GM12891 (cell line): ENCODE results near the gene PCDH1.

Experiments used
- POLR2A ChIP-seq: IDR thresholded peaks from 2 replicates; pipeline ENCODE4 v1.6.1; 2011; ENCODE audit warnings: low read depth, low read length, control low read depth
- POLR2AphosphoS5 ChIP-seq: IDR thresholded peaks from 2 replicates; pipeline ENCODE4 v1.6.1; 2011; ENCODE audit warnings: low read depth, low read length, control low read depth
- TAF1 ChIP-seq: IDR thresholded peaks from 2 replicates; pipeline ENCODE4 v1.6.1; 2011; ENCODE audit warnings: low read depth, low read length, control low read depth

GRCh38 chr5:141866096-141866495 is 12.1 kb downstream of the PCDH1 start:
- TF ChIP-seq POLR2AphosphoS5 (no peak), POLR2A (no peak), TAF1 (no peak)
